HG03439 (cell line): Measurements from ENCODE around the gene CD82.

Experiments used
- ATAC-seq: cut with Tn5 transposase; IDR thresholded peaks from one replicate; pipeline ENCODE4 v1.9.1; 2021; ENCODE audit warnings: mild to moderate bottlenecking, moderate library complexity; ENCODE audit not compliant: unreplicated experiment

CD82 gene

GRCh38 chr11:44614281-44614775, 48.9 kb downstream of the CD82 start:
- ATAC-seq = no peak

GRCh38 chr11:44615041-44615755, 49.7 kb downstream of the CD82 start:
- no peak for ATAC-seq

- no peak for ATAC-seq
Measured at GRCh38 chr11:44615913-44616791, 50.7 kb downstream of the CD82 start.

GRCh38 chr11:44617671-44618461, 52.4 kb downstream of the CD82 start:
- ATAC-seq = no peak

- ATAC-seq = no peak
Measured at GRCh38 chr11:44618561-44619425, 53.3 kb downstream of the CD82 start.

GRCh38 chr11:44620328-44620725, 54.9 kb downstream of the CD82 start:
- no peak for ATAC-seq

GRCh38 chr11:44621140-44621681, 55.7 kb downstream of the CD82 start:
- peak; percentile 48 for ATAC-seq

- ATAC-seq = no peak
Measured at GRCh38 chr11:44621784-44622183, 56.3 kb downstream of the CD82 start.

- no peak for ATAC-seq
Measured at GRCh38 chr11:44622190-44622650, 56.8 kb downstream of the CD82 start.

GRCh38 chr11:44622721-44623258, 57.3 kb downstream of the CD82 start:
- no peak for ATAC-seq

- ATAC-seq = no peak
Measured at GRCh38 chr11:44623341-44623730, 57.9 kb downstream of the CD82 start.

GRCh38 chr11:44623731-44624491, 58.4 kb downstream of the CD82 start:
- ATAC-seq = no peak

GRCh38 chr11:44624761-44625221, 59.3 kb downstream of the CD82 start:
- ATAC-seq = no peak

GRCh38 chr11:44625759-44626523, 60.5 kb downstream of the CD82 start:
- no peak for ATAC-seq

- ATAC-seq = no peak
Measured at GRCh38 chr11:44626645-44627044, 61.2 kb downstream of the CD82 start.

- no peak for ATAC-seq
Measured at GRCh38 chr11:44627165-44627789, 61.8 kb downstream of the CD82 start.

GRCh38 chr11:44627911-44628729, 62.7 kb downstream of the CD82 start:
- peak; percentile 63 for ATAC-seq
